ENCODE results near the gene ILF3. TPM values are rescaled to one million over a fixed set of nuclear protein-coding genes. Genes with fewer than 3 reads are reported as not detected.

The ILF3 gene
- total and polyA plus RNA-seq, 2 of the 13 experiments (the other 11 are each of a cell fraction or from before 2014, with no cell fraction given): 120 to 173 TPM

GRCh38 chr19:10718205-10719196 lies 64.4 kb downstream of the ILF3 start (continued):
- TF ChIP-seq ZBTB25 (CRISPR knock-in tag; IDR thresholded peaks at IDR 0.05): no peak
- no peak for TF ChIP-seq TOE1 (CRISPR knock-in tag; IDR thresholded peaks at IDR 0.05)
- TF ChIP-seq HNF4A (CRISPR knock-in tag; IDR thresholded peaks at IDR 0.05): no peak
- TF ChIP-seq TRIM24 (CRISPR knock-in tag; IDR thresholded peaks at IDR 0.05): no peak
- TF ChIP-seq ZBTB8A (CRISPR knock-in tag; IDR thresholded peaks at IDR 0.05; ENCODE audit: borderline replicate concordance, low read depth): no peak
- TF ChIP-seq ATF7-NPFF (CRISPR knock-in tag; IDR thresholded peaks at IDR 0.05; ENCODE audit: low read depth): peak; percentile 77
- TF ChIP-seq RNF2 (conservative IDR thresholded peaks at IDR 0.05; ENCODE audit: low read depth): no peak
- TF ChIP-seq ZBTB7B (CRISPR knock-in tag; IDR thresholded peaks at IDR 0.05): no peak
- no peak for TF ChIP-seq SSRP1 (CRISPR knock-in tag; IDR thresholded peaks at IDR 0.05)
- TF ChIP-seq ZHX1 (CRISPR knock-in tag; IDR thresholded peaks at IDR 0.05; ENCODE audit: low read depth): no peak
- TF ChIP-seq ZFP82 (CRISPR knock-in tag; IDR thresholded peaks at IDR 0.05; ENCODE audit: borderline replicate concordance): no peak
- TF ChIP-seq SIX4 (CRISPR knock-in tag; IDR thresholded peaks at IDR 0.05): no peak
- TF ChIP-seq ZNF639 (CRISPR knock-in tag; conservative IDR thresholded peaks at IDR 0.05): no peak
- no peak for TF ChIP-seq SNAPC2 (CRISPR knock-in tag; IDR thresholded peaks at IDR 0.05)
- no peak for TF ChIP-seq ZNF205 (CRISPR knock-in tag; IDR thresholded peaks at IDR 0.05)
- TF ChIP-seq MXD3 (CRISPR knock-in tag; IDR thresholded peaks at IDR 0.05): no peak; the same call in 1 of the 2 replicates
- TF ChIP-seq RBFOX2 (IDR thresholded peaks at IDR 0.05; ENCODE audit: low read depth, low read length): peak; percentile 79
- peak; percentile 37; the same call in 1 of the 2 replicates for TF ChIP-seq TFAP4 (IDR thresholded peaks at IDR 0.05; ENCODE audit: borderline replicate concordance, low read depth)
- no peak for TF ChIP-seq ARNT (IDR thresholded peaks at IDR 0.05)

Data from HepG2 (cell line).